IMR-90 (cell line): ENCODE data around the gene IL16. TPM values are rescaled to one million over a fixed set of nuclear protein-coding genes. Genes with fewer than 3 reads are reported as not detected.

Source experiments
- ATAC-seq: fragments of 200-7000 bp; cut with Tn5 transposase; 2 replicates; pipeline ENCODE4 v1.9.1; 2020; ENCODE audit warnings: low read depth, mild to moderate bottlenecking, moderate library complexity
- BruUV-seq: library from RNA; stranded (reverse); fragments of 400-500 nt; replicated peaks from 2 replicates; lab custom pipeline; 2021; lab: Mats Ljungman, UMichigan
- CTCF ChIA-PET: fragments of 300-600 bp; formaldehyde crosslinking; extraction: SDS; loops from one replicate; lab custom pipeline; 2021; ENCODE audit warnings: antibody characterized with exemption; lab: Yijun Ruan, JAX
- POLR2A ChIA-PET: fragments of 300-600 bp; sonication (Branson Sonifier 250); formaldehyde crosslinking; loops from one replicate; lab custom pipeline; 2022; ENCODE audit warnings: antibody characterized with exemption; ENCODE audit not compliant: unreplicated experiment; lab: Charles Lee
- DNase-seq: peaks from one replicate; pipeline ENCODE4 v3.0.0; 2013
- H2AFZ ChIP-seq: replicated peaks from 2 replicates; pipeline ENCODE3; 2013; ENCODE audit warnings: low read length, mild to moderate bottlenecking; ENCODE audit not compliant: poor library complexity
- H2AK5ac ChIP-seq: 2 replicates; pipeline ENCODE4 v1.6.1; 2013; ENCODE audit warnings: low read depth, low read length, inconsistent platforms
- H2AK9ac ChIP-seq: replicated peaks from 2 replicates; pipeline ENCODE3; 2013; ENCODE audit warnings: mild to moderate bottlenecking, low read depth, low read length, moderate library complexity; ENCODE audit not compliant: poor library complexity
- H2BK120ac ChIP-seq: 2 replicates; pipeline ENCODE4 v1.6.1; 2013; ENCODE audit warnings: low read depth, low read length, inconsistent platforms
- H2BK15ac ChIP-seq: 3 replicates; pipeline ENCODE4 v1.6.1; 2013; ENCODE audit warnings: low read depth, low read length, inconsistent platforms
- H2BK20ac ChIP-seq: 2 replicates; pipeline ENCODE4 v1.6.1; 2013; ENCODE audit warnings: low read depth, mild to moderate bottlenecking, inconsistent platforms, low read length, moderate library complexity
- H2BK5ac ChIP-seq: 2 replicates; pipeline ENCODE4 v1.6.1; 2013; ENCODE audit warnings: mild to moderate bottlenecking, low read depth, low read length, inconsistent platforms; ENCODE audit not compliant: poor library complexity, severe bottlenecking
- H3K14ac ChIP-seq: replicated peaks from 2 replicates; pipeline ENCODE4 v1.6.1; 2013; ENCODE audit warnings: low read depth, low read length, inconsistent platforms
- H3K18ac ChIP-seq: 2 replicates; pipeline ENCODE4 v1.6.1; 2013; ENCODE audit warnings: low read depth, low read length, control low read depth
- H3K23ac ChIP-seq: 2 replicates; pipeline ENCODE4 v1.6.1; 2013; ENCODE audit warnings: low read depth, low read length, inconsistent platforms
- H3K27ac ChIP-seq: 2 replicates; pipeline ENCODE4 v1.5.1; 2013; ENCODE audit warnings: mild to moderate bottlenecking, control low read depth, low read length; ENCODE audit not compliant: insufficient read depth
- H3K27me3 ChIP-seq: 2 replicates; pipeline ENCODE4 v1.6.1; 2013; ENCODE audit warnings: low read length; ENCODE audit not compliant: control insufficient read depth, insufficient read depth
- H3K36me3 ChIP-seq: 2 replicates; pipeline ENCODE4 v1.6.1; 2013; ENCODE audit warnings: low read length, mixed read lengths; ENCODE audit not compliant: control insufficient read depth, insufficient read depth
- H3K4ac ChIP-seq: 2 replicates; pipeline ENCODE4 v1.6.1; 2013; ENCODE audit warnings: low read depth, low read length, inconsistent platforms
- H3K4me1 ChIP-seq: 2 replicates; pipeline ENCODE4 v1.6.1; 2013; ENCODE audit warnings: low read length, mixed read lengths; ENCODE audit not compliant: control insufficient read depth, insufficient read depth
- H3K4me2 ChIP-seq: 2 replicates; pipeline ENCODE4 v1.6.1; 2013; ENCODE audit warnings: low read depth, mild to moderate bottlenecking, control low read depth, low read length, moderate library complexity
- H3K4me3 ChIP-seq: 2 replicates; pipeline ENCODE4 v1.5.1; 2013; ENCODE audit warnings: low read depth, mild to moderate bottlenecking, control low read depth, low read length, moderate library complexity; ENCODE audit not compliant: insufficient read depth
- H3K56ac ChIP-seq: 2 replicates; pipeline ENCODE4 v1.6.1; 2013; ENCODE audit warnings: low read length, inconsistent platforms; ENCODE audit not compliant: insufficient read depth; ENCODE audit errors: extremely low read depth
- H3K79me1 ChIP-seq, 2 experiments: 2 replicates each; pipeline ENCODE4 v1.6.1; 2013; ENCODE audit warnings: low read length in 2 of 2, inconsistent platforms in 1 of 2, low read depth in 1 of 2
- H3K9ac ChIP-seq: 2 replicates; pipeline ENCODE4 v1.6.1; 2013; ENCODE audit warnings: low read depth, low read length, control low read depth
- H3K9me1 ChIP-seq: 2 replicates; pipeline ENCODE4 v1.6.1; 2013; ENCODE audit warnings: low read length, inconsistent platforms; ENCODE audit not compliant: insufficient read depth
- H3K9me3 ChIP-seq: 2 replicates; pipeline ENCODE4 v1.6.1; 2013; ENCODE audit warnings: low read length; ENCODE audit not compliant: control insufficient read depth, insufficient read depth
- H4K20me1 ChIP-seq: 2 replicates; pipeline ENCODE4 v1.6.1; 2013; ENCODE audit warnings: low read length, inconsistent platforms; ENCODE audit not compliant: insufficient read depth
- H4K5ac ChIP-seq: 2 replicates; pipeline ENCODE4 v1.6.1; 2013; ENCODE audit warnings: mild to moderate bottlenecking, low read depth, low read length, control low read depth
- H4K8ac ChIP-seq, 2 experiments: 2 replicates each; pipeline ENCODE4 v1.6.1; 2013; ENCODE audit warnings: low read depth in 2 of 2, low read length in 2 of 2, control low read depth in 1 of 2, inconsistent platforms in 1 of 2
- H4K91ac ChIP-seq: 2 replicates; pipeline ENCODE4 v1.6.1; 2013; ENCODE audit warnings: low read depth, low read length, inconsistent platforms; ENCODE audit not compliant: insufficient read depth
- CEBPB ChIP-seq: IDR thresholded peaks from 2 replicates; pipeline ENCODE4 v1.6.1; 2012; ENCODE audit warnings: low read depth, low read length, improper control_type of control experiment
- MAZ ChIP-seq: IDR thresholded peaks from 2 replicates; pipeline ENCODE4 v1.6.1; 2012; ENCODE audit warnings: low read depth, mild to moderate bottlenecking, low read length, improper control_type of control experiment, moderate library complexity, borderline replicate concordance
- RFX5 ChIP-seq: IDR thresholded peaks from 2 replicates; pipeline ENCODE4 v1.8.0; 2012; ENCODE audit warnings: low read depth, mild to moderate bottlenecking, low read length, moderate library complexity
- SMC3 ChIP-seq: fragments of 150-350 bp; IDR thresholded peaks from 2 replicates; pipeline ENCODE4 v1.6.1; 2016; ENCODE audit warnings: low read depth, mild to moderate bottlenecking, antibody characterized with exemption, low read length, moderate library complexity
- WGBS, 2 experiments: methylation state at CpG; one replicate each; pipeline versions ENCODE4 v1.1.5 to v1.1.7; 2013; ENCODE audit warnings: missing lambda C conversion rate in 2 of 2; ENCODE audit not compliant: insufficient read length in 1 of 2; ENCODE audit errors: extremely low coverage in 2 of 2; 5-methylcytosine and 5-hydroxymethylcytosine counted together
- dilution Hi-C: fragments of 300-500 bp; cut with HindIII; formaldehyde crosslinking; loops from one replicate; pipeline ENCODE4 v1.14.3; 2018; ENCODE audit warnings: low sequenced_read_pairs; ENCODE audit not compliant: unreplicated experiment
- in situ Hi-C: fragments of 300-500 bp; cut with MboI; formaldehyde crosslinking; loops from 3 replicates; pipeline ENCODE4 v1.14.3; 2019; ENCODE audit warnings: low sequenced_read_pairs, inconsistent platforms, mixed read lengths
- intact Hi-C: fragments of 100-400 bp; cut with micrococcal nuclease; formaldehyde crosslinking; loops from 2 replicates; pipeline ENCODE4 v1.10.0; 2022
- polyA plus RNA-seq, 3 experiments: library from polyadenylated mRNA; depleted of rRNA; stranded (reverse); fragments of >200 nt; gene quantifications; 2 replicates each; pipeline ENCODE4 v1.2.3, GENCODE V29; 2012; ENCODE audit warnings: low replicate concordance in 1 of 3
- total RNA-seq: library from RNA; depleted of rRNA; stranded (reverse); fragments of >200 nt; gene quantifications from 2 replicates; pipeline ENCODE4 v1.2.3, GENCODE V29; 2012
- TF ChIP-seq, protein P1 (sequence below): conservative IDR thresholded peaks from 2 replicates; pipeline ENCODE4 v1.5.1; 2012; ENCODE audit warnings: mild to moderate bottlenecking, low read depth, low read length, improper control_type of control experiment

IL16 gene
- total and polyA plus RNA-seq, 2 of the 4 experiments (the other 2 are of a cell fraction) = 0.18 to 0.27 TPM

DNA sequence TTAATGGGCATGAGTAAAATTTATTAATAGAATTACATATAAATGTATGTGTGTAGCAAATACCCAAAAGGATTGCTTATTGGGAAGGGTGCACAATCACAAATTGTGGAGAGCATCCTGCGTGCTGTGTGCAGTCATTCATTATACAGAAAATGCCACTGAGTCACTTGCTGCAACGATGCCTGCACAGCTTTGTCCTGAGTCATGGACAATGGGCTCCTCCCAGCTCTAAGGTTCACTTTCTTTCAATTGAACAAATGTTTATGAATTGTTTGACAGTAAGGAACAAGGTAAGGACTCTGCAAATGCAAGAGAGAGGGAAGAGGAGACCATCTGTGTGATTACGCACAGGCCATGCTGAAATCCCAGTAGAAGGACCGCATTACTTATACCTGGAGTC is 43.9 kb upstream of the IL16 start:
- peak; percentile 48 for DNase-seq
- TF ChIP-seq RFX5 (no peak), SMC3 (no peak), CEBPB (no peak), MAZ (no peak)
- TF ChIP-seq, protein P1, sequence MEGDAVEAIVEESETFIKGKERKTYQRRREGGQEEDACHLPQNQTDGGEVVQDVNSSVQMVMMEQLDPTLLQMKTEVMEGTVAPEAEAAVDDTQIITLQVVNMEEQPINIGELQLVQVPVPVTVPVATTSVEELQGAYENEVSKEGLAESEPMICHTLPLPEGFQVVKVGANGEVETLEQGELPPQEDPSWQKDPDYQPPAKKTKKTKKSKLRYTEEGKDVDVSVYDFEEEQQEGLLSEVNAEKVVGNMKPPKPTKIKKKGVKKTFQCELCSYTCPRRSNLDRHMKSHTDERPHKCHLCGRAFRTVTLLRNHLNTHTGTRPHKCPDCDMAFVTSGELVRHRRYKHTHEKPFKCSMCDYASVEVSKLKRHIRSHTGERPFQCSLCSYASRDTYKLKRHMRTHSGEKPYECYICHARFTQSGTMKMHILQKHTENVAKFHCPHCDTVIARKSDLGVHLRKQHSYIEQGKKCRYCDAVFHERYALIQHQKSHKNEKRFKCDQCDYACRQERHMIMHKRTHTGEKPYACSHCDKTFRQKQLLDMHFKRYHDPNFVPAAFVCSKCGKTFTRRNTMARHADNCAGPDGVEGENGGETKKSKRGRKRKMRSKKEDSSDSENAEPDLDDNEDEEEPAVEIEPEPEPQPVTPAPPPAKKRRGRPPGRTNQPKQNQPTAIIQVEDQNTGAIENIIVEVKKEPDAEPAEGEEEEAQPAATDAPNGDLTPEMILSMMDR = no peak
- Histone ChIP-seq H3K4ac (peak overlapping the region; percentile 4), H2BK20ac (peak overlapping the region; percentile 31), H2BK15ac (0 out of 3 replicates have a peak overlapping the region, but pooled peaks have one; percentile 34), H3K27me3 (peaks cover 2% of the 10 kb centered on the region; the same call in 1 of the 2 replicates), H4K20me1 (no peaks in the 10 kb centered on the region), H3K4me2 (no peak overlapping the region), H3K14ac (peak overlapping the region; percentile 67), H3K79me1 (no peaks in the 10 kb centered on the region), H2AFZ (peak overlapping the region; percentile 39), H3K4me1 (peaks cover 14% of the 10 kb centered on the region), H3K56ac (no peak overlapping the region), H3K36me3 (no peaks in the 10 kb centered on the region), H3K9me3 (no peaks in the 10 kb centered on the region), H2AK5ac (peak overlapping the region; percentile 68; the same call in 1 of the 2 replicates), H2AK9ac (no peak overlapping the region), H4K8ac (0 out of 4 replicates have a peak overlapping the region, but pooled peaks of 1 of the 2 experiments have one; percentile 1), H3K18ac (peak overlapping the region; percentile 33; the same call in 1 of the 2 replicates), H4K5ac (no peak overlapping the region; the same call in 1 of the 2 replicates), H2BK5ac (no peak overlapping the region), H2BK120ac (peak overlapping the region; percentile 5; the same call in 1 of the 2 replicates), H3K4me3 (no peak overlapping the region), H3K27ac (no peak overlapping the region), H4K91ac (peak overlapping the region; percentile 39; the same call in 1 of the 2 replicates), H3K9ac (no peak overlapping the region), H3K9me1 (peaks cover 12% of the 10 kb centered on the region), H3K23ac (no peak overlapping the region)
- dilution Hi-C loops (no loop called here), intact Hi-C loops (no loop called here), in situ Hi-C loops (loop anchor here (10.0 kb wide), 1 partner anchor 242 kb away; no protein-coding TSS in a partner anchor)
- BruUV-seq = no TSS peak
- whole genome bisulfite sequencing, 2 experiments = 59% methylated on average over 2 of the region's 4 CpGs; no CpG with 5 or more reads in 1 of the 2 experiments
- ChIA-PET POLR2A (no interaction called here), CTCF (interaction anchor here (0.6 to 7.1 kb wide), 4 partner anchors 9 to 113 kb away, joined by 3 to 117 read pairs (median 4); no protein-coding TSS in a partner anchor)
- no peak for ATAC-seq
